H1 (cell line): ENCODE measurements around the gene TSPAN3.

ENCODE experiments used
- EZH2 ChIP-seq: fragments of 200-600 bp; sonication (generic); IDR thresholded peaks from 2 replicates; pipeline ENCODE4 v1.7.1; 2012; ENCODE audit warnings: low read depth, mild to moderate bottlenecking, moderate library complexity, low read length, inconsistent platforms; ENCODE audit not compliant: severe bottlenecking
- POLR2A ChIP-seq, 2 experiments: IDR thresholded peaks; 1 replicate in 1 of 2; 2 replicates in 1 of 2; pipeline ENCODE4 v1.6.1; 2011; ENCODE audit warnings: low read depth in 2 of 2, low read length in 2 of 2, mild to moderate bottlenecking in 2 of 2; ENCODE audit errors: control extremely low read depth in 1 of 2
- RFX5 ChIP-seq: IDR thresholded peaks from 2 replicates; pipeline ENCODE4 v1.6.1; 2011; ENCODE audit warnings: low read depth, low read length, improper control_type of control experiment, borderline replicate concordance
- TF ChIP-seq, protein P1 (sequence below), 3 experiments: IDR thresholded peaks; 1 replicate in 2 of 3; 2 replicates in 1 of 3; pipeline versions ENCODE4 v1.5.1 to v1.6.1; 2011; ENCODE audit warnings: low read length in 3 of 3, mild to moderate bottlenecking in 3 of 3, inconsistent platforms in 2 of 3, low read depth in 1 of 3, moderate library complexity in 1 of 3; ENCODE audit not compliant: insufficient read depth in 1 of 3; ENCODE audit errors: control extremely low read depth in 1 of 3

DNA sequence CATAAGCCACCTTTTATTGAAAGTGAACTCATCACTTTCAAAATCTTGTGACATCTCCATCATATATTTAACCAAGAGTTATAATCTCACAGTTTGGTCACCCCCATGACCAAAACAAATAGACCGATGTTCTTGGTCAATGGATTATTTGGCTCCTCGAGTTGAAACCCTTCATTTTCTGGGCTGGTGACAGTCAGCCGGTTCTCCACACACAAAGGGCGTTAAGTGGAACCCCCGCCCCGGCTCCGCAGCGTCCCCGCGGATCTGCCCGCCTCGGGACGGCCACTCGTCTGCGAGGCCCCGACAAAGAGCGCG is 772 bp downstream of the TSPAN3 start:
- TF ChIP-seq, protein P1, sequence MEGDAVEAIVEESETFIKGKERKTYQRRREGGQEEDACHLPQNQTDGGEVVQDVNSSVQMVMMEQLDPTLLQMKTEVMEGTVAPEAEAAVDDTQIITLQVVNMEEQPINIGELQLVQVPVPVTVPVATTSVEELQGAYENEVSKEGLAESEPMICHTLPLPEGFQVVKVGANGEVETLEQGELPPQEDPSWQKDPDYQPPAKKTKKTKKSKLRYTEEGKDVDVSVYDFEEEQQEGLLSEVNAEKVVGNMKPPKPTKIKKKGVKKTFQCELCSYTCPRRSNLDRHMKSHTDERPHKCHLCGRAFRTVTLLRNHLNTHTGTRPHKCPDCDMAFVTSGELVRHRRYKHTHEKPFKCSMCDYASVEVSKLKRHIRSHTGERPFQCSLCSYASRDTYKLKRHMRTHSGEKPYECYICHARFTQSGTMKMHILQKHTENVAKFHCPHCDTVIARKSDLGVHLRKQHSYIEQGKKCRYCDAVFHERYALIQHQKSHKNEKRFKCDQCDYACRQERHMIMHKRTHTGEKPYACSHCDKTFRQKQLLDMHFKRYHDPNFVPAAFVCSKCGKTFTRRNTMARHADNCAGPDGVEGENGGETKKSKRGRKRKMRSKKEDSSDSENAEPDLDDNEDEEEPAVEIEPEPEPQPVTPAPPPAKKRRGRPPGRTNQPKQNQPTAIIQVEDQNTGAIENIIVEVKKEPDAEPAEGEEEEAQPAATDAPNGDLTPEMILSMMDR (IDR thresholded peaks at IDR 0.05; ENCODE audit: control extremely low read depth in 1 of 3, insufficient read depth in 1 of 3, low read depth in 1 of 3, low read length in 3 of 3), result no peak
- TF ChIP-seq POLR2A (IDR thresholded peaks at IDR 0.05; ENCODE audit: control extremely low read depth in 1 of 2, low read depth in 2 of 2, low read length in 2 of 2) (no peak), RFX5 (no peak), EZH2 (no peak)
